ENCODE results near the gene KIAA1217.
A peak's percentile ranks its signal among the peaks of the same experiment; 100 is the strongest.

KIAA1217 gene

DNA sequence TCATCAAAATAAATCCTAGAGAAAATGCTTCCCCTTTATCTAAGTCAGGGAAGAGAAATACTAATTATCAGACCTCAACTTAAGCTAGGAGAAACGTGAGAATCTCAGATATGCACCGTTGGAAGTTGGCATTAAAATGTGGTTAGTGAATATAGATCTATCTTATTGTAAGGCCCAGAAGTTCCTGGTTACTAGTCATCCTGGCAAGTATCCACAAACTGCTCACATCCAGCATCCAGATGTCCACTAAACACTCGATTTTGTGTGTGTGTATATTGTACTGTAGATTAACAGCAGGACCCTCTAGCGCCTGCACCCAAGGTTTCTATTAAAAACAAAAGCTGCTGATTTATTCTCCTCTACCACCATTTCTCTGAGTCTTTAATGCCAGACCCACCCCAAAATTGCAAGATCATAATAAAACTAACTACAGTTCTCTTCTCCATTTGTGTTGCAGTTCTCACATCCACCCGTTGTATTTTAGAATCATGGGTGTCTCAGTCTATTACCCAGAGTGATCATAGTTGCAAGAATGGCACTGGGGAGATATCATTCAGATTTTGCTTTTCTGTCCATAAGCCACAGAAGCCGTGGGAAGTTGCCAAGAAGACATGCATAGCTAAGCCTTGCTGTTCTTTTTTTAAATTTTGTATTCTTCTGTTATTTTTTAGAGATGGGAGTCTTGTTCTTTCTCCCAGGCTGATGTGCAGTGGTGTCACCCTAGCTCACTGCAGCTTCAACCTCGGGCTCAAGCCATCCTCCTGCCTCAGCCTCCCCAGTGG lies 165.4 kb downstream of the KIAA1217 start (continued):
- TF ChIP-seq ZSCAN18 (tag by site-specific recombination; IDR thresholded peaks at IDR 0.05) (no peak), BCL6B (tag by site-specific recombination; IDR thresholded peaks at IDR 0.05) (no peak), ZNF529 (tag by site-specific recombination; IDR thresholded peaks at IDR 0.05; ENCODE audit: insufficient replicate concordance) (no peak), SP7 (tag by site-specific recombination; IDR thresholded peaks at IDR 0.05) (no peak), ZNF658 (tag by site-specific recombination; IDR thresholded peaks at IDR 0.05) (no peak)

GRCh38 chr10:24375510-24375909 lies 166.6 kb downstream of the KIAA1217 start:
- ChIA-PET POLR2A (no interaction called here), CTCF (interaction anchor here (1.1 to 1.4 kb wide), 3 partner anchors 8 to 381 kb away, joined by 3 to 5 read pairs (median 4); no protein-coding TSS in a partner anchor)
- no peak overlapping the region for H3K4me3 ChIP-seq (ENCODE audit: low read depth, low read length)
- TF ChIP-seq ZNF2 (tag by site-specific recombination; IDR thresholded peaks at IDR 0.05) (no peak), ZNF610 (tag by site-specific recombination; IDR thresholded peaks at IDR 0.05; ENCODE audit: borderline replicate concordance) (no peak), ZNF513 (tag by site-specific recombination; IDR thresholded peaks at IDR 0.05) (peak; percentile 25; the same call in 1 of the 2 replicates)
- no peak overlapping the region for H3K27ac ChIP-seq (ENCODE audit: extremely low read depth, low read depth, low read length)
- H3K36me3 ChIP-seq (ENCODE audit: control insufficient read depth in 2 of 2, insufficient read depth in 1 of 2, low read length in 2 of 2): no peaks in the 10 kb centered on the region
- H3K9me3 ChIP-seq (ENCODE audit: control insufficient read depth, insufficient read depth, low read depth, low read length): no peaks in the 10 kb centered on the region; the same call in 1 of the 2 replicates
- no peaks in the 10 kb centered on the region for H3K4me1 ChIP-seq (ENCODE audit: control insufficient read depth, insufficient read depth, low read length)

DNA sequence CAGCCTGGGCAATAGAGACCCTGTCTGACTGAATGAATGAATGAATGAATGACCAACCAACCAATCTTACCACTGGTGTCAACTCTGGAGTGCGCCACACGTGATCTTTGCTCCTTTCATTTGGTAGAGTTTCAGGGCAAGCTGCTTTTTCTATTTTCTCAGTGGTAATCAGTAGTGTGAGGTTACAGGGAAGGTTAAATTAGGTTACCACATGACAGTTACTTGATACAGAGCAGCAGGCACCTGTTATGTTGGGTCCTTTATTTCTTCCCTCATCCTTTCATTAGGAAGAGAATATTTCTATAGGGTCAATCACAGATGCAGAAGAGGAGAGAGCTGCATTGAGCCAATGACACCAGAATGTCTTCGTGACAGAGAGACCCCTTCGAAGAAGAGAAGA lies 167.8 kb downstream of the KIAA1217 start:
- Histone ChIP-seq H3K4me1 (ENCODE audit: control insufficient read depth, insufficient read depth, low read length) (no peaks in the 10 kb centered on the region), H3K9me3 (ENCODE audit: control insufficient read depth, insufficient read depth, low read depth, low read length) (no peaks in the 10 kb centered on the region; the same call in 1 of the 2 replicates), H3K27ac (ENCODE audit: extremely low read depth, low read depth, low read length) (no peak overlapping the region), H3K36me3 (ENCODE audit: control insufficient read depth in 2 of 2, insufficient read depth in 1 of 2, low read length in 2 of 2) (no peaks in the 10 kb centered on the region), H3K4me3 (ENCODE audit: low read depth, low read length) (no peak overlapping the region)
- ChIA-PET CTCF (interaction anchor here (0.9 to 1.4 kb wide), 4 partner anchors 57 to 382 kb away, joined by 3 to 5 read pairs (median 4); no protein-coding TSS in a partner anchor), POLR2A (no interaction called here)
- no peak for TF ChIP-seq ZNF239 (tag by site-specific recombination; IDR thresholded peaks at IDR 0.05)
- no peak for TF ChIP-seq ZNF10 (tag by site-specific recombination; IDR thresholded peaks at IDR 0.05)
- TF ChIP-seq ZNF623 (tag by site-specific recombination; IDR thresholded peaks at IDR 0.05): no peak
- no peak for TF ChIP-seq KLF9 (tag by site-specific recombination; IDR thresholded peaks at IDR 0.05; ENCODE audit: low read depth)
- TF ChIP-seq PRDM6 (tag by site-specific recombination; IDR thresholded peaks at IDR 0.05): no peak
- TF ChIP-seq, protein P1, sequence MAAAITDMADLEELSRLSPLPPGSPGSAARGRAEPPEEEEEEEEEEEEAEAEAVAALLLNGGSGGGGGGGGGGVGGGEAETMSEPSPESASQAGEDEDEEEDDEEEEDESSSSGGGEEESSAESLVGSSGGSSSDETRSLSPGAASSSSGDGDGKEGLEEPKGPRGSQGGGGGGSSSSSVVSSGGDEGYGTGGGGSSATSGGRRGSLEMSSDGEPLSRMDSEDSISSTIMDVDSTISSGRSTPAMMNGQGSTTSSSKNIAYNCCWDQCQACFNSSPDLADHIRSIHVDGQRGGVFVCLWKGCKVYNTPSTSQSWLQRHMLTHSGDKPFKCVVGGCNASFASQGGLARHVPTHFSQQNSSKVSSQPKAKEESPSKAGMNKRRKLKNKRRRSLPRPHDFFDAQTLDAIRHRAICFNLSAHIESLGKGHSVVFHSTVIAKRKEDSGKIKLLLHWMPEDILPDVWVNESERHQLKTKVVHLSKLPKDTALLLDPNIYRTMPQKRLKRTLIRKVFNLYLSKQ (tag by site-specific recombination; IDR thresholded peaks at IDR 0.05; ENCODE audit: borderline replicate concordance): no peak
- no peak for TF ChIP-seq ZNF677 (tag by site-specific recombination; IDR thresholded peaks at IDR 0.05)
- no peak for TF ChIP-seq KLF7 (tag by site-specific recombination; IDR thresholded peaks at IDR 0.05; ENCODE audit: borderline replicate concordance)
- no peak for TF ChIP-seq ZNF449 (tag by site-specific recombination; IDR thresholded peaks at IDR 0.05)
- TF ChIP-seq ZNF560 (tag by site-specific recombination; IDR thresholded peaks at IDR 0.05; ENCODE audit: borderline replicate concordance): no peak
- no peak for TF ChIP-seq ZBTB6 (tag by site-specific recombination; IDR thresholded peaks at IDR 0.05)
- no peak for TF ChIP-seq MYNN (tag by site-specific recombination; IDR thresholded peaks at IDR 0.05; ENCODE audit: borderline replicate concordance)
- TF ChIP-seq OVOL3 (tag by site-specific recombination; IDR thresholded peaks at IDR 0.05): no peak
- no peak for TF ChIP-seq ZNF530 (tag by site-specific recombination; IDR thresholded peaks at IDR 0.05; ENCODE audit: low read depth)
